Common myeloid progenitor, CD34-positive (primary cell): ENCODE data around the gene SCAI.
"Not testable (repeated sequence)": the region's sequence is repeated elsewhere in the genome, so short reads cannot be mapped to it uniquely, and the experiment has no call there.

Experiments used
- CTCF ChIA-PET: fragments of 350-600 bp; sonication (Branson Sonifier 250); formaldehyde crosslinking; loops from one replicate; lab custom pipeline; 2021; ENCODE audit warnings: antibody characterized with exemption; lab: Charles Lee
- POLR2A ChIA-PET: fragments of 350-600 bp; sonication (Branson Sonifier 250); formaldehyde crosslinking; loops from one replicate; lab custom pipeline; 2021; ENCODE audit warnings: antibody characterized with exemption; lab: Charles Lee
- DNase-seq, 3 donors: peaks; one replicate each; pipeline versions ENCODE4 v3.0.0 to v3.0.0-alpha.2; 2013
- H3K27ac ChIP-seq, 2 experiments: 1 replicate in 1 of 2; 2 replicates in 1 of 2; pipeline ENCODE4 v1.7.0; 2013; ENCODE audit warnings: inconsistent platforms in 2 of 2, low read length in 2 of 2, mild to moderate bottlenecking in 2 of 2, low read depth in 1 of 2, moderate library complexity in 1 of 2; ENCODE audit not compliant: severe bottlenecking in 2 of 2, insufficient read depth in 1 of 2, poor library complexity in 1 of 2
- H3K27me3 ChIP-seq, 5 experiments: replicated peaks in 2 of 5; 1 replicate in 3 of 5; 2 replicates in 2 of 5; pipeline versions ENCODE4 v1.6.1 to v1.7.0; 2013; ENCODE audit warnings: low read length in 4 of 5, mild to moderate bottlenecking in 2 of 5, moderate library complexity in 2 of 5, inconsistent platforms in 1 of 5; ENCODE audit not compliant: insufficient read depth in 5 of 5, control insufficient read depth in 4 of 5
- H3K36me3 ChIP-seq, 4 experiments: 1 replicate in 2 of 4; 2 replicates in 2 of 4; pipeline versions ENCODE4 v1.6.1 to v1.7.0; 2013; ENCODE audit warnings: low read length in 3 of 4, control low read depth in 1 of 4, mild to moderate bottlenecking in 1 of 4; ENCODE audit not compliant: control insufficient read depth in 4 of 4, insufficient read depth in 4 of 4
- H3K4me1 ChIP-seq, 4 experiments: 1 replicate in 3 of 4; 2 replicates in 1 of 4; pipeline versions ENCODE4 v1.6.1 to v1.7.1; 2013; ENCODE audit warnings: low read length in 3 of 4, mild to moderate bottlenecking in 3 of 4, control low read depth in 1 of 4, inconsistent platforms in 1 of 4, moderate library complexity in 1 of 4; ENCODE audit not compliant: control insufficient read depth in 4 of 4, insufficient read depth in 4 of 4; ENCODE audit errors: control extremely low read depth in 1 of 4
- H3K4me3 ChIP-seq, 7 experiments: 1 replicate in 4 of 7; 2 replicates in 3 of 7; pipeline versions ENCODE4 v1.5.1 to v1.7.0; 2013; ENCODE audit warnings: mild to moderate bottlenecking in 7 of 7, low read length in 6 of 7, moderate library complexity in 6 of 7, inconsistent platforms in 2 of 7, low read depth in 2 of 7, control low read depth in 1 of 7; ENCODE audit not compliant: insufficient read depth in 4 of 7, control insufficient read depth in 1 of 7; ENCODE audit errors: extremely low read depth in 1 of 7
- H3K9me3 ChIP-seq, 5 experiments: 1 replicate in 4 of 5; 2 replicates in 1 of 5; pipeline versions ENCODE4 v1.6.1 to v1.7.1; 2013; ENCODE audit warnings: low read length in 4 of 5, mild to moderate bottlenecking in 2 of 5, inconsistent platforms in 1 of 5, low read depth in 1 of 5, moderate library complexity in 1 of 5; ENCODE audit not compliant: control insufficient read depth in 4 of 5, insufficient read depth in 2 of 5; ENCODE audit errors: control extremely low read depth in 1 of 5
- WGBS: methylation state at CpG from one replicate; pipeline ENCODE4 v1.1.5; 2013; ENCODE audit not compliant: insufficient coverage; 5-methylcytosine and 5-hydroxymethylcytosine counted together

SCAI gene

DNA sequence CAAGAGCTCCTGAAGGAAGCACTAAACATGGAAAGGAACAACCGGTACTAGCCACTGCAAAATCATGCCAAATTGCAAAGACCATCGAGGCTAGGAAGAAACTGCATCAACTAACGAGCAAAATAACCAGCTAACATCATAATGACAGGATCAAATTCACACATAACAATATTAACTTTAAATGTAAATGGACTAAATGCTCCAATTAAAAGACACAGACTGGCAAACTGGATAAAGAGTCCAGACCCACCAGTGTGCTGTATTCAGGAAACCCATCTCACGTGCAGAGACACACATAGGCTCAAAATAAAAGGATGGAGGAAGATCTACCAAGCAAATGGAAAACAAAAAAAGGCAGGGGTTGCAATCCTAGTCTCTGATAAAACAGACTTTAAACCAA is 131.3 kb downstream of the SCAI start:
- DNase-seq, H3K27ac ChIP-seq, H3K4me1 ChIP-seq, H3K4me3 ChIP-seq, POLR2A ChIA-PET, CTCF ChIA-PET, H3K27me3 ChIP-seq: not testable (repeated sequence)
- Histone ChIP-seq H3K36me3 (peaks cover 0 to 22% (median 8%) of the 10 kb centered on the region in 4 experiments), H3K9me3 (peaks cover 0 to 10% (median 0%) of the 10 kb centered on the region in 5 experiments)
- WGBS = no CpG with 5 or more reads among the region's 4 CpGs

DNA sequence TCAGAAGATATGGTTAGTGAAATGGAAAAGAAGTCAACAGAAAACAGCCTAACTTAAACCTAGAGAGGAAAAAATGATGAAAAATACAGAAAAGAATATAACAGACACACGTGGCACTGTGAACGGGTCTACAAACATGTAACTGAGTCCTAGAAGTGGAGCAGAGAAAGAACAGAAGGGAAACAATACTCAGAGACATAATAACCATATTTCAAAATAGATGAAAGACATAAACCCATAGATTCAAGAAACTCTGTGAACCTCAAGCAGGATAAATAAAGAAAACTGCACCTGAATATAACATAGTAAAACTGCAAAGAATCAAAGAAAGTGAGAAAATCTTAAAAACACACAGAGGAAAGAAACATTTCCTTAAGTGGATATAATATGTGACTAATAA is 134.7 kb downstream of the SCAI start:
- Histone ChIP-seq H3K9me3 (peaks cover 0 to 10% (median 0%) of the 10 kb centered on the region in 5 experiments), H3K27me3 (no peaks in the 10 kb centered on the region), H3K4me3 (no peak overlapping the region), H3K36me3 (peaks cover 0 to 18% (median 9%) of the 10 kb centered on the region in 4 experiments), H3K27ac (no peak overlapping the region), H3K4me1 (no peaks in the 10 kb centered on the region)
- ChIA-PET POLR2A (no interaction called here), CTCF (no interaction called here)
- DNase-seq = no peak
- WGBS = 90% methylated on average over 2 of the region's 2 CpGs

DNA sequence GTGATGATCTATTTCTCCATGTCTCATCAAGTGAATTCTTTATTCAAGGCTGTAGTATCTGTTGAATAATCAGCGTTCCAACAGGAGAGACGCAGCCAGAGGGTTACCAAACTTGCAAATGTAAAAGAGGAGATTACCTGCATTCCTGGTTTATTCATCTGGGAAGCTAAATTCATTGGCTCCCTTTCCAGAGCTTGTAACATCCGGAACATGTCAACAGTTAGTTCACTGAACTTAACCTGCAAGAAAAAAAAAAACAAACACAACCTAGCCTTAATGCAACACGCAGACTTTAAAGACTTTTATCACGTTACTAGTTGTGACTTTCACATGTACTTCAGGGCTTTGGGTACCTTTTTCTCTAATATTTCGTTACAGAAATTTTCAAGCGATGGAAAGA is 140.0 kb downstream of the SCAI start:
- WGBS = 95% methylated on average over 6 of the region's 7 CpGs
- H3K9me3 ChIP-seq = no peaks in the 10 kb centered on the region
- ChIA-PET CTCF (interaction anchor here (1.0 kb wide), 1 partner anchor 145 kb away, joined by 3 read pairs; no protein-coding TSS in a partner anchor), POLR2A (no interaction called here)
- no peak overlapping the region for H3K4me3 ChIP-seq
- H3K4me1 ChIP-seq = no peaks in the 10 kb centered on the region
- peaks cover 14 to 37% (median 16%) of the 10 kb centered on the region in 4 experiments for H3K36me3 ChIP-seq
- DNase-seq = no peak
- H3K27me3 ChIP-seq = no peaks in the 10 kb centered on the region
- no peak overlapping the region for H3K27ac ChIP-seq

GRCh38 chr9:124983698-124984097 is 159.6 kb downstream of the SCAI start:
- H3K27ac ChIP-seq = no peak overlapping the region
- WGBS = no CpG with 5 or more reads among the region's 1 CpG
- H3K4me1 ChIP-seq = no peaks in the 10 kb centered on the region
- POLR2A ChIA-PET = no interaction called here
- peaks cover 14 to 49% (median 18%) of the 10 kb centered on the region in 4 experiments for H3K36me3 ChIP-seq
- H3K27me3 ChIP-seq = no peaks in the 10 kb centered on the region
- H3K4me3 ChIP-seq = no peak overlapping the region
- DNase-seq = no peak
- CTCF ChIA-PET = interaction anchor here (1.4 kb wide), 1 partner anchor 11 kb away, joined by 3 read pairs; no protein-coding TSS in a partner anchor
- H3K9me3 ChIP-seq = no peaks in the 10 kb centered on the region

- WGBS = 60% methylated on average over 1 of the region's 4 CpGs
- POLR2A ChIA-PET = interaction anchor here (0.8 kb wide), 1 partner anchor 13 kb away, joined by 3 read pairs; no protein-coding TSS in a partner anchor
Observed at GRCh38 chr9:124980431-124980830, 162.9 kb downstream of the SCAI start.

DNA sequence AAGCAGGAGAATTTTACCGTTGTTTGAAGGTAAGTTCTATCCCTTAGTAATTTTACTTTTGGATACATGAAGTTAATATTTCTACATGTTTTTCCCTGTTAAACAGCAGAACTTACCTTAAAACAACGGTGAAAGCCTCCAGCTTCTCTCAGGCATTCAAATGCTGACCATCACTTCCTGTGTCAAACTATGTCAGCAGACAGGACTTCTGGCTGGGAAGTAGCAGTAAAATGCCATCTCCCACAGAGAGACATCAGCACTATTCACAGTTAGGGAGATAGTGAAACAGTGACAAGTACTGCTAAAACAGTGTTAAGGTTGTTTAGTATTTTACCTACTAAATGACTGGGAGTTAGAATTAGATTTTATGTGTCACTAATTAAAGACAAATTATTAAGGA is 168.2 kb downstream of the SCAI start:
- no peak overlapping the region for H3K27ac ChIP-seq
- no peak overlapping the region for H3K4me3 ChIP-seq
- POLR2A ChIA-PET = no interaction called here
- peaks cover 9 to 39% (median 12%) of the 10 kb centered on the region in 4 experiments for H3K36me3 ChIP-seq
- no peaks in the 10 kb centered on the region for H3K9me3 ChIP-seq
- H3K4me1 ChIP-seq = no peaks in the 10 kb centered on the region
- H3K27me3 ChIP-seq = no peaks in the 10 kb centered on the region
- DNase-seq = no peak
- CTCF ChIA-PET = no interaction called here
- WGBS = 60% methylated on average over 1 of the region's 2 CpGs

More at GRCh38 chr9:124980431-124980830, 162.9 kb downstream of the SCAI start:
- CTCF ChIA-PET = interaction anchor here (0.6 to 1.3 kb wide), 5 partner anchors 14 to 42 kb away, joined by 3 to 5 read pairs (median 3); no protein-coding TSS in a partner anchor
- Histone ChIP-seq H3K9me3 (no peaks in the 10 kb centered on the region), H3K4me1 (no peaks in the 10 kb centered on the region), H3K36me3 (peaks cover 14 to 49% (median 18%) of the 10 kb centered on the region in 4 experiments), H3K27me3 (no peaks in the 10 kb centered on the region), H3K4me3 (no peak overlapping the region), H3K27ac (no peak overlapping the region)
- DNase-seq = no peak

DNA sequence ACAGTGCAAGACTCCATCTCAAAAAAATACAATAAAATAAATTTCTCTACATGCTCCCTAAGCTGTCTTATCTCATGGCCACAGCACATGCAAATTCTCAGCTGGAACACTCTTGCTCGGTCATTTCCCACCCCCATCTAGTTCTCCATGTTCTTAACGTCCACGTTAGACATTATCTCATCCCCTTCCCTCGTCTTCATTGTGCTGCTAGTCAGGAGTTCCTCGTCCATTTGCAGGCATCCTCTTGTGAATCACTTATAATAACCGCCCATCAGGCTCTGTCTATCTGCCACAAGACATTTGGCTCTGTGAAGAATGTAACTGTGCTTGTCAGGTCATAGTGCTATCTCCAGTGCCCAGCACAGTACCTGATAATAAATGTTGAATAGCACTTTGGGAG is 169.5 kb downstream of the SCAI start:
- Histone ChIP-seq H3K27me3 (no peaks in the 10 kb centered on the region), H3K4me1 (no peaks in the 10 kb centered on the region), H3K27ac (no peak overlapping the region), H3K9me3 (no peaks in the 10 kb centered on the region), H3K36me3 (peaks cover 9 to 43% (median 13%) of the 10 kb centered on the region in 4 experiments), H3K4me3 (no peak overlapping the region)
- WGBS = 96% methylated on average over 6 of the region's 6 CpGs
- ChIA-PET CTCF (interaction anchor here (1.5 kb wide), 1 partner anchor 12 kb away, joined by 4 read pairs; no protein-coding TSS in a partner anchor), POLR2A (no interaction called here)
- DNase-seq = peak in 2 of 3 donors; percentile 39 to 64
